CD14-positive monocyte (primary cell): Measurements from ENCODE around the gene LRRTM4. TPM values are rescaled to one million over a fixed set of nuclear protein-coding genes. Genes with fewer than 3 reads are reported as not detected.

Experiments
- DNase-seq, 3 donors: peaks; one replicate each; pipeline ENCODE4 v3.0.0-alpha.2; 2011 to 2022
- H2AFZ ChIP-seq: 2 replicates; pipeline ENCODE4 v1.6.0; 2012; ENCODE audit warnings: mild to moderate bottlenecking, low read depth, low read length, inconsistent platforms; ENCODE audit not compliant: insufficient read depth, poor library complexity, severe bottlenecking
- H3K27ac ChIP-seq, 2 donors: 1 replicate in 1 of 2; 2 replicates in 1 of 2; pipeline ENCODE4 v1.5.1; 2012 to 2013; ENCODE audit warnings: low read length in 2 of 2, control low read depth in 1 of 2, inconsistent platforms in 1 of 2, low read depth in 1 of 2, mild to moderate bottlenecking in 1 of 2
- H3K27me3 ChIP-seq, 2 donors: one replicate each; pipeline versions ENCODE4 v1.6.0 to v1.6.1; 2011 to 2013; ENCODE audit warnings: low read length in 2 of 2; ENCODE audit not compliant: control insufficient read depth in 2 of 2, insufficient read depth in 2 of 2
- H3K36me3 ChIP-seq, 2 donors: replicated peaks in 1 of 2; 1 replicate in 1 of 2; 2 replicates in 1 of 2; pipeline versions ENCODE4 v1.5.1 to v1.6.1; 2012 to 2013; ENCODE audit warnings: low read length in 2 of 2, control low read depth in 1 of 2, inconsistent platforms in 1 of 2, mild to moderate bottlenecking in 1 of 2; ENCODE audit not compliant: insufficient read depth in 2 of 2, control insufficient read depth in 1 of 2
- H3K4me1 ChIP-seq, 2 donors: 1 replicate in 1 of 2; 2 replicates in 1 of 2; pipeline versions ENCODE4 v1.5.1 to v1.6.1; 2012 to 2013; ENCODE audit warnings: low read length in 2 of 2, control low read depth in 1 of 2, inconsistent platforms in 1 of 2, mild to moderate bottlenecking in 1 of 2, moderate library complexity in 1 of 2; ENCODE audit not compliant: insufficient read depth in 2 of 2, control insufficient read depth in 1 of 2
- H3K4me2 ChIP-seq: replicated peaks from 2 replicates; pipeline ENCODE3; 2012; ENCODE audit warnings: low read length, moderate library complexity, mild to moderate bottlenecking; ENCODE audit not compliant: poor library complexity, severe bottlenecking; ENCODE audit errors: extremely low read depth
- H3K4me3 ChIP-seq, 3 experiments: fragments of 200-600 bp in 1 of 3; sonication (generic) in 1 of 3; replicated peaks in 1 of 3; 1 replicate in 2 of 3; 2 replicates in 1 of 3; pipeline ENCODE4 v1.5.1; 2011 to 2013; ENCODE audit warnings: low read length in 3 of 3, mild to moderate bottlenecking in 3 of 3, control low read depth in 2 of 3, low read depth in 2 of 3, inconsistent platforms in 1 of 3, moderate library complexity in 1 of 3
- H3K79me2 ChIP-seq: 2 replicates; pipeline ENCODE4 v1.6.0; 2012; ENCODE audit warnings: mild to moderate bottlenecking, control low read depth, inconsistent platforms, low read length, moderate library complexity; ENCODE audit not compliant: insufficient read depth
- H3K9ac ChIP-seq: 2 replicates; pipeline ENCODE4 v1.6.0; 2017; ENCODE audit warnings: low read length, mild to moderate bottlenecking; ENCODE audit not compliant: insufficient read depth, poor library complexity, severe bottlenecking
- H3K9me3 ChIP-seq, 2 donors: replicated peaks in 1 of 2; 1 replicate in 1 of 2; 2 replicates in 1 of 2; pipeline versions ENCODE4 v1.5.1 to v1.6.1; 2012 to 2013; ENCODE audit warnings: low read length in 2 of 2, control low read depth in 1 of 2; ENCODE audit not compliant: control insufficient read depth in 1 of 2, insufficient read depth in 1 of 2
- H4K20me1 ChIP-seq: 2 replicates; pipeline ENCODE4 v1.6.0; 2012; ENCODE audit warnings: mild to moderate bottlenecking, low read length, control low read depth, moderate library complexity; ENCODE audit not compliant: insufficient read depth
- H3K27ac Mint-ChIP-seq, 7 donors: one replicate each; pipeline ENCODE4 v1.8.0; 2020; ENCODE audit warnings: mild to moderate bottlenecking in 7 of 7, mixed read lengths in 7 of 7, moderate library complexity in 6 of 7, inconsistent platforms in 2 of 7
- H3K27me3 Mint-ChIP-seq, 3 donors: one replicate each; pipeline ENCODE4 v1.8.0; 2021 to 2022; ENCODE audit warnings: low read depth in 3 of 3, mild to moderate bottlenecking in 3 of 3, mixed read lengths in 3 of 3, moderate library complexity in 3 of 3, inconsistent platforms in 1 of 3
- H3K36me3 Mint-ChIP-seq, 2 donors: one replicate each; pipeline ENCODE4 v1.8.0; 2020; ENCODE audit warnings: mixed read lengths in 2 of 2, inconsistent platforms in 1 of 2, mild to moderate bottlenecking in 1 of 2
- H3K4me1 Mint-ChIP-seq: one replicate; pipeline ENCODE4 v1.8.0; 2020; ENCODE audit warnings: mild to moderate bottlenecking, mixed read lengths
- H3K4me3 Mint-ChIP-seq, 2 donors: one replicate each; pipeline ENCODE4 v1.8.0; 2020; ENCODE audit warnings: mild to moderate bottlenecking in 2 of 2, mixed read lengths in 2 of 2, moderate library complexity in 1 of 2
- H3K9me3 Mint-ChIP-seq, 7 donors: one replicate each; pipeline ENCODE4 v1.8.0; 2020 to 2022; ENCODE audit warnings: mixed read lengths in 7 of 7, mild to moderate bottlenecking in 6 of 7, moderate library complexity in 6 of 7, inconsistent platforms in 2 of 7
- WGBS: methylation state at CpG from one replicate; pipeline ENCODE4 v1.1.5; 2013; ENCODE audit warnings: missing lambda C conversion rate; ENCODE audit not compliant: insufficient coverage; 5-methylcytosine and 5-hydroxymethylcytosine counted together
- intact Hi-C, 2 donors: fragments of 100-400 bp; cut with micrococcal nuclease; formaldehyde crosslinking; loops; one replicate each; pipeline versions ENCODE4 v1.15.0 to v1.15.1; 2023
- polyA plus RNA-seq, 3 donors: library from polyadenylated mRNA; depleted of rRNA in 1 of 3; unstranded in 2 of 3; stranded (reverse) in 1 of 3; fragments of 300-500 nt in 2 of 3; fragments of >200 nt in 1 of 3; fragmentation: Illumina TruSeq in 2 of 3; gene quantifications; 1 replicate in 2 of 3; 2 replicates in 1 of 3; pipeline ENCODE4 v1.2.3, GENCODE V29; 2012 to 2021
- TF ChIP-seq, protein P1 (sequence below): fragments of 200-600 bp; IDR thresholded peaks from one replicate; pipeline ENCODE4 v1.8.0; 2022; ENCODE audit warnings: antibody characterized with exemption, mild to moderate bottlenecking

Gene LRRTM4
- polyA plus RNA-seq, 3 donors: not detected

DNA sequence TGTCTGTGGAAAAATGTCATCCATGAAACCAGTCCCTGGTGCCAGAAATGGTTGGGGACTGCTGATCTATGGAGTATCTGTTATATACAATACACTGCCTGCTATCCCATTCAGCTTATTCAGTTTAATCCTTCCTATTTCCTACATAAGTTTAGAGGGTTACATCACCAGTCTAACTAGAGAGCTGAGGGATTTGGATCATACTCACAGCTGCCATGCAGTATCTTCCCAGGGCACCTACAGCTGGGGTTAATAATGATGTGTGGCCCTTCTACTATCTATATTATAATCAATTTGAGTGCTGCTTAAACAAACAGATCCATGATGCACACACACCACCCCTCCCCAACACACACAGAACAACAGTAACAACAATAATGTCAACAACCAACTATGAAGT is 524.0 kb downstream of the LRRTM4 start:
- Mint-ChIP-seq H3K9me3 (peaks cover 0 to 2% (median 0%) of the 10 kb centered on the region in 7 donors), H3K27me3 (no peaks in the 10 kb centered on the region), H3K4me1 (no peaks in the 10 kb centered on the region), H3K27ac (no peak overlapping the region), H3K4me3 (no peak overlapping the region), H3K36me3 (no peaks in the 10 kb centered on the region)
- no peak for DNase-seq
- Histone ChIP-seq H2AFZ (no peak overlapping the region), H3K9me3 (no peaks in the 10 kb centered on the region), H3K4me2 (no peak overlapping the region), H3K27me3 (no peaks in the 10 kb centered on the region), H3K9ac (no peak overlapping the region), H3K4me3 (no peak overlapping the region), H4K20me1 (no peaks in the 10 kb centered on the region), H3K79me2 (no peaks in the 10 kb centered on the region), H3K36me3 (no peaks in the 10 kb centered on the region), H3K4me1 (no peaks in the 10 kb centered on the region), H3K27ac (no peak overlapping the region)
- intact Hi-C loops: no loop called here
- TF ChIP-seq, protein P1, sequence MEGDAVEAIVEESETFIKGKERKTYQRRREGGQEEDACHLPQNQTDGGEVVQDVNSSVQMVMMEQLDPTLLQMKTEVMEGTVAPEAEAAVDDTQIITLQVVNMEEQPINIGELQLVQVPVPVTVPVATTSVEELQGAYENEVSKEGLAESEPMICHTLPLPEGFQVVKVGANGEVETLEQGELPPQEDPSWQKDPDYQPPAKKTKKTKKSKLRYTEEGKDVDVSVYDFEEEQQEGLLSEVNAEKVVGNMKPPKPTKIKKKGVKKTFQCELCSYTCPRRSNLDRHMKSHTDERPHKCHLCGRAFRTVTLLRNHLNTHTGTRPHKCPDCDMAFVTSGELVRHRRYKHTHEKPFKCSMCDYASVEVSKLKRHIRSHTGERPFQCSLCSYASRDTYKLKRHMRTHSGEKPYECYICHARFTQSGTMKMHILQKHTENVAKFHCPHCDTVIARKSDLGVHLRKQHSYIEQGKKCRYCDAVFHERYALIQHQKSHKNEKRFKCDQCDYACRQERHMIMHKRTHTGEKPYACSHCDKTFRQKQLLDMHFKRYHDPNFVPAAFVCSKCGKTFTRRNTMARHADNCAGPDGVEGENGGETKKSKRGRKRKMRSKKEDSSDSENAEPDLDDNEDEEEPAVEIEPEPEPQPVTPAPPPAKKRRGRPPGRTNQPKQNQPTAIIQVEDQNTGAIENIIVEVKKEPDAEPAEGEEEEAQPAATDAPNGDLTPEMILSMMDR: no peak

DNA sequence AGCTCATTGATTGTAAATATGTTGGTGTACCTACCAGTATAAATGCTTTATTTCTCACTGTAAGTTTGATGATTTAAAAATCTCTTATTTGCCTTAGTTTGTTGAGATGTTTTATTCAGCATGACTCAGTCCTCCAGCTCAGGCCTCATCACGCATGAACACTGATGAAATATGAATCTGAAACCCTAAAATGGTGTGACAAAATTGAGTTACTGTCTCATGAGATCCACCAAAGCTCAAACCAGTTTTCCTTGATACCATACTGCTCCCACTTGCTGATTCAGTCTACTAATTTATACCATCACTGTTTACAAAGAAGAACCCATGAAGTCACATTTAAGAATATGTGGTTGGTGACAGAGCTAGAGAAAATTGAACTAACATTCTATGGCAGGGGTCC is 524.9 kb downstream of the LRRTM4 start:
- no peaks in the 10 kb centered on the region for H3K27me3 Mint-ChIP-seq
- WGBS: 50% methylated on average over 1 of the region's 1 CpG
- Histone ChIP-seq H3K79me2 (no peaks in the 10 kb centered on the region), H2AFZ (no peak overlapping the region), H3K4me2 (no peak overlapping the region), H3K4me1 (no peaks in the 10 kb centered on the region), H3K4me3 (no peak overlapping the region), H4K20me1 (no peaks in the 10 kb centered on the region), H3K27ac (no peak overlapping the region), H3K9me3 (no peaks in the 10 kb centered on the region), H3K36me3 (no peaks in the 10 kb centered on the region), H3K27me3 (no peaks in the 10 kb centered on the region), H3K9ac (no peak overlapping the region)
- no peaks in the 10 kb centered on the region for H3K36me3 Mint-ChIP-seq
- no peak overlapping the region for H3K4me3 Mint-ChIP-seq
- TF ChIP-seq, protein P1: no peak
- H3K27ac Mint-ChIP-seq: no peak overlapping the region
- DNase-seq: no peak
- peaks cover 0 to 2% (median 0%) of the 10 kb centered on the region in 7 donors for H3K9me3 Mint-ChIP-seq
- no peaks in the 10 kb centered on the region for H3K4me1 Mint-ChIP-seq
- intact Hi-C loops: no loop called here
